Naive thymus-derived CD4-positive, alpha-beta T cell (primary cell): ENCODE data around the gene SH2D4B. TPM values are rescaled to one million over a fixed set of nuclear protein-coding genes. Genes with fewer than 3 reads are reported as not detected.

Experiments
- ATAC-seq: fragments of 150-1000 bp; cut with Tn5 transposase; 2 replicates; pipeline ENCODE4 v1.10.0; 2021; ENCODE audit warnings: mild to moderate bottlenecking, moderate library complexity
- CTCF ChIA-PET: fragments of 350-600 bp; sonication (Branson Sonifier 250); formaldehyde crosslinking; loops from one replicate; lab custom pipeline; 2021; ENCODE audit warnings: antibody characterized with exemption; lab: Charles Lee
- POLR2A ChIA-PET: fragments of 350-600 bp; sonication (Branson Sonifier 250); formaldehyde crosslinking; loops from one replicate; lab custom pipeline; 2021; ENCODE audit warnings: antibody characterized with exemption, inconsistent platforms; lab: Charles Lee
- DNase-seq, 9 donors: peaks; one replicate each; pipeline versions ENCODE4 v3.0.0 to v3.0.0-alpha.2; 2020 to 2022; ENCODE audit warnings: mixed read lengths in 1 of 9
- H3K27ac ChIP-seq: one replicate; pipeline ENCODE4 v1.7.0; 2013; ENCODE audit warnings: mild to moderate bottlenecking, low read depth, low read length, moderate library complexity
- H3K27me3 ChIP-seq, 2 donors: one replicate each; pipeline ENCODE4 v1.7.0; 2013; ENCODE audit warnings: low read length in 2 of 2, mild to moderate bottlenecking in 2 of 2, moderate library complexity in 2 of 2; ENCODE audit not compliant: control insufficient read depth in 2 of 2, insufficient read depth in 2 of 2
- H3K36me3 ChIP-seq, 3 experiments: 1 replicate in 2 of 3; 2 replicates in 1 of 3; pipeline ENCODE4 v1.7.0; 2013; ENCODE audit warnings: low read length in 3 of 3, mild to moderate bottlenecking in 3 of 3, moderate library complexity in 1 of 3; ENCODE audit not compliant: insufficient read depth in 3 of 3, control insufficient read depth in 2 of 3
- H3K4me1 ChIP-seq, 2 donors: one replicate each; pipeline ENCODE4 v1.7.0; 2013; ENCODE audit warnings: low read length in 2 of 2, mild to moderate bottlenecking in 2 of 2, moderate library complexity in 1 of 2; ENCODE audit not compliant: control insufficient read depth in 2 of 2, insufficient read depth in 2 of 2
- H3K4me3 ChIP-seq: 2 replicates; pipeline ENCODE4 v1.7.0; 2013; ENCODE audit warnings: mild to moderate bottlenecking, low read length
- H3K9me3 ChIP-seq, 3 experiments: 1 replicate in 2 of 3; 2 replicates in 1 of 3; pipeline ENCODE4 v1.7.0; 2013; ENCODE audit warnings: low read length in 3 of 3; ENCODE audit not compliant: control insufficient read depth in 2 of 3
- H3K27ac Mint-ChIP-seq, 9 donors: one replicate each; pipeline ENCODE4 v1.8.0; 2020 to 2022; ENCODE audit warnings: mixed read lengths in 9 of 9, mild to moderate bottlenecking in 8 of 9, moderate library complexity in 5 of 9, inconsistent platforms in 2 of 9
- H3K27me3 Mint-ChIP-seq, 5 donors: one replicate each; pipeline ENCODE4 v1.8.0; 2021 to 2022; ENCODE audit warnings: mixed read lengths in 5 of 5, mild to moderate bottlenecking in 1 of 5
- H3K36me3 Mint-ChIP-seq, 5 donors: one replicate each; pipeline ENCODE4 v1.8.0; 2020 to 2022; ENCODE audit warnings: mixed read lengths in 5 of 5, mild to moderate bottlenecking in 3 of 5, inconsistent platforms in 1 of 5
- H3K4me1 Mint-ChIP-seq, 7 donors: one replicate each; pipeline ENCODE4 v1.8.0; 2020 to 2022; ENCODE audit warnings: mixed read lengths in 7 of 7, mild to moderate bottlenecking in 3 of 7, inconsistent platforms in 1 of 7
- H3K4me3 Mint-ChIP-seq, 10 donors: one replicate each; pipeline ENCODE4 v1.8.0; 2020 to 2022; ENCODE audit warnings: mild to moderate bottlenecking in 10 of 10, mixed read lengths in 10 of 10, moderate library complexity in 6 of 10, inconsistent platforms in 2 of 10
- H3K9me3 Mint-ChIP-seq, 11 donors: one replicate each; pipeline ENCODE4 v1.8.0; 2020 to 2022; ENCODE audit warnings: mixed read lengths in 11 of 11, mild to moderate bottlenecking in 4 of 11, inconsistent platforms in 1 of 11, moderate library complexity in 1 of 11
- intact Hi-C, 2 donors: fragments of 100-400 bp; cut with micrococcal nuclease; formaldehyde crosslinking; loops; one replicate each; pipeline ENCODE4 v1.15.1; 2023
- polyA plus RNA-seq, 2 donors: library from polyadenylated mRNA; unstranded; fragments of 300-500 nt; fragmentation: Illumina TruSeq; gene quantifications; one replicate each; pipeline ENCODE4 v1.2.3, GENCODE V29; 2021
- total RNA-seq, 6 experiments: library from RNA in 5 of 6; stranded (reverse) in 5 of 6; gene quantifications; 1 replicate in 5 of 6; 2 replicates in 1 of 6; pipeline ENCODE4 v1.2.3 and lab custom pipeline; 2021 to 2026

SH2D4B gene
- total and polyA plus RNA-seq, 7 experiments from 2014 or later: 0.10 to 0.51 (median 0.14) TPM; not detected in 2

- no peaks in the 10 kb centered on the region for H3K36me3 ChIP-seq
- H3K9me3 Mint-ChIP-seq: peaks cover 0 to 4% (median 2%) of the 10 kb centered on the region in 11 donors
- no peak overlapping the region for H3K27ac ChIP-seq
- intact Hi-C loops: no loop called here
- no peak overlapping the region for H3K4me3 Mint-ChIP-seq
- H3K27me3 Mint-ChIP-seq: peaks cover 0 to 7% (median 3%) of the 10 kb centered on the region in 5 donors
- H3K27me3 ChIP-seq: no peaks in the 10 kb centered on the region
- H3K4me3 ChIP-seq: no peak overlapping the region
- ChIA-PET CTCF (no interaction called here), POLR2A (no interaction called here)
- H3K27ac Mint-ChIP-seq: peak overlapping the region in 1 of 9 donors; percentile 30
- ATAC-seq (no peak), DNase-seq (no peak)
- no peaks in the 10 kb centered on the region for H3K9me3 ChIP-seq
- no peaks in the 10 kb centered on the region for H3K36me3 Mint-ChIP-seq
- H3K4me1 ChIP-seq: no peaks in the 10 kb centered on the region
- peaks cover 0 to 5% (median 0%) of the 10 kb centered on the region in 7 donors for H3K4me1 Mint-ChIP-seq
Observed at GRCh38 chr10:80611481-80612185, 73.9 kb downstream of the SH2D4B start.

- no peaks in the 10 kb centered on the region for H3K36me3 Mint-ChIP-seq
- no peak for ATAC-seq
- peaks cover 0 to 7% (median 3%) of the 10 kb centered on the region in 5 donors for H3K27me3 Mint-ChIP-seq
- H3K27ac Mint-ChIP-seq: no peak overlapping the region
- Histone ChIP-seq H3K4me1 (no peaks in the 10 kb centered on the region), H3K4me3 (no peak overlapping the region), H3K27me3 (no peaks in the 10 kb centered on the region), H3K36me3 (no peaks in the 10 kb centered on the region), H3K27ac (no peak overlapping the region), H3K9me3 (no peaks in the 10 kb centered on the region)
- peaks cover 0 to 5% (median 0%) of the 10 kb centered on the region in 7 donors for H3K4me1 Mint-ChIP-seq
- POLR2A ChIA-PET: no interaction called here
- H3K4me3 Mint-ChIP-seq: no peak overlapping the region
- CTCF ChIA-PET: no interaction called here
- peaks cover 0 to 4% (median 2%) of the 10 kb centered on the region in 11 donors for H3K9me3 Mint-ChIP-seq
- intact Hi-C loops: no loop called here
- DNase-seq: no peak
Observed at GRCh38 chr10:80612261-80612660, 74.6 kb downstream of the SH2D4B start.

GRCh38 chr10:80613466-80614170 is 75.9 kb downstream of the SH2D4B start:
- Histone ChIP-seq H3K4me3 (no peak overlapping the region), H3K4me1 (no peaks in the 10 kb centered on the region), H3K27ac (no peak overlapping the region), H3K27me3 (no peaks in the 10 kb centered on the region), H3K9me3 (no peaks in the 10 kb centered on the region), H3K36me3 (no peaks in the 10 kb centered on the region)
- intact Hi-C loops: no loop called here
- Mint-ChIP-seq H3K4me1 (no peaks in the 10 kb centered on the region), H3K4me3 (no peak overlapping the region), H3K9me3 (peaks cover 0 to 4% (median 2%) of the 10 kb centered on the region in 11 donors), H3K36me3 (no peaks in the 10 kb centered on the region), H3K27me3 (peaks cover 0 to 5% (median 3%) of the 10 kb centered on the region in 5 donors), H3K27ac (peak overlapping the region in 1 of 9 donors; percentile 5)
- POLR2A ChIA-PET: no interaction called here
- no peak for ATAC-seq
- CTCF ChIA-PET: no interaction called here
- no peak for DNase-seq

- DNase-seq (no peak), ATAC-seq (no peak)
- H3K36me3 ChIP-seq: no peaks in the 10 kb centered on the region
- Mint-ChIP-seq H3K9me3 (peaks cover 0 to 4% (median 2%) of the 10 kb centered on the region in 11 donors), H3K36me3 (no peaks in the 10 kb centered on the region), H3K27ac (no peak overlapping the region), H3K4me1 (no peaks in the 10 kb centered on the region), H3K4me3 (no peak overlapping the region), H3K27me3 (peaks cover 0 to 4% (median 3%) of the 10 kb centered on the region in 5 donors)
- ChIA-PET POLR2A (no interaction called here), CTCF (interaction anchor here (0.8 kb wide), 1 partner anchor 232 kb away, joined by 3 read pairs; no protein-coding TSS in a partner anchor)
- H3K27me3 ChIP-seq: no peaks in the 10 kb centered on the region
- intact Hi-C loops: no loop called here
- no peaks in the 10 kb centered on the region for H3K9me3 ChIP-seq
- no peak overlapping the region for H3K27ac ChIP-seq
- no peak overlapping the region for H3K4me3 ChIP-seq
- no peaks in the 10 kb centered on the region for H3K4me1 ChIP-seq
Observed at GRCh38 chr10:80614576-80615416, 77.1 kb downstream of the SH2D4B start.

GRCh38 chr10:80617807-80618206 is 80.1 kb downstream of the SH2D4B start:
- Mint-ChIP-seq H3K36me3 (no peaks in the 10 kb centered on the region), H3K4me1 (no peaks in the 10 kb centered on the region), H3K4me3 (no peak overlapping the region), H3K9me3 (peaks cover 0 to 4% (median 0%) of the 10 kb centered on the region in 11 donors), H3K27me3 (peaks cover 0 to 4% (median under 1%) of the 10 kb centered on the region in 5 donors), H3K27ac (no peak overlapping the region)
- ATAC-seq (no peak), DNase-seq (no peak)
- Histone ChIP-seq H3K27ac (no peak overlapping the region), H3K4me3 (no peak overlapping the region), H3K36me3 (no peaks in the 10 kb centered on the region), H3K4me1 (no peaks in the 10 kb centered on the region), H3K9me3 (no peaks in the 10 kb centered on the region), H3K27me3 (no peaks in the 10 kb centered on the region)
- ChIA-PET POLR2A (no interaction called here), CTCF (interaction anchor here (0.6 kb wide), 1 partner anchor 235 kb away, joined by 3 read pairs; no protein-coding TSS in a partner anchor)
- intact Hi-C loops: no loop called here

GRCh38 chr10:80619036-80619435 is 81.3 kb downstream of the SH2D4B start:
- Histone ChIP-seq H3K4me3 (no peak overlapping the region), H3K27me3 (no peaks in the 10 kb centered on the region), H3K36me3 (no peaks in the 10 kb centered on the region), H3K4me1 (no peaks in the 10 kb centered on the region), H3K9me3 (no peaks in the 10 kb centered on the region), H3K27ac (no peak overlapping the region)
- ChIA-PET CTCF (no interaction called here), POLR2A (interaction anchor here (0.6 kb wide), 1 partner anchor 1298 kb away, joined by 3 read pairs; no protein-coding TSS in a partner anchor)
- ATAC-seq: no peak
- no peak for DNase-seq
- no peaks in the 10 kb centered on the region for H3K36me3 Mint-ChIP-seq
- intact Hi-C loops: no loop called here
- H3K4me1 Mint-ChIP-seq: no peaks in the 10 kb centered on the region
- H3K4me3 Mint-ChIP-seq: no peak overlapping the region
- peaks cover 0 to 4% (median 0%) of the 10 kb centered on the region in 5 donors for H3K27me3 Mint-ChIP-seq
- no peaks in the 10 kb centered on the region for H3K9me3 Mint-ChIP-seq
- H3K27ac Mint-ChIP-seq: no peak overlapping the region
